Uterus (tissue), 4 donors: ENCODE measurements around the gene FOCAD. TPM values are rescaled to one million over a fixed set of nuclear protein-coding genes. Genes with fewer than 3 reads are reported as not detected.
"Not testable (repeated sequence)": the region's sequence is repeated elsewhere in the genome, so short reads cannot be mapped to it uniquely, and the experiment has no call there.

Experiments
- DNase-seq, 2 donors: peaks; one replicate each; pipeline ENCODE4 v3.0.0-alpha.2; 2019 to 2020
- H3K27ac ChIP-seq, 2 donors: fragments of 200-600 bp; sonication (generic); 1 replicate in 1 of 2; 2 replicates in 1 of 2; pipeline ENCODE4 v1.5.1; 2016 to 2018
- H3K27me3 ChIP-seq, 2 donors: fragments of 200-600 bp; sonication (generic); one replicate each; pipeline ENCODE4 v1.5.1; 2018 to 2019; ENCODE audit warnings: control low read depth in 1 of 2
- H3K36me3 ChIP-seq, 2 donors: fragments of 200-600 bp; sonication (generic); one replicate each; pipeline ENCODE4 v1.5.1; 2019; ENCODE audit warnings: control low read depth in 1 of 2
- H3K4me1 ChIP-seq, 2 donors: fragments of 200-600 bp; sonication (generic); one replicate each; pipeline ENCODE4 v1.5.1; 2018 to 2019; ENCODE audit warnings: control low read depth in 1 of 2
- H3K4me3 ChIP-seq, 2 donors: fragments of 200-600 bp; sonication (generic); 1 replicate in 1 of 2; 2 replicates in 1 of 2; pipeline ENCODE4 v1.5.1; 2018 to 2019; ENCODE audit warnings: mild to moderate bottlenecking in 1 of 2
- H3K9me3 ChIP-seq, 2 donors: fragments of 200-600 bp; sonication (generic); one replicate each; pipeline ENCODE4 v1.5.1; 2019; ENCODE audit warnings: control low read depth in 1 of 2
- POLR2A ChIP-seq, 2 donors: fragments of 450-650 bp; IDR thresholded peaks; one replicate each; pipeline ENCODE4 v1.6.1; 2016; ENCODE audit warnings: antibody characterized with exemption in 2 of 2, mild to moderate bottlenecking in 1 of 2, moderate library complexity in 1 of 2
- intact Hi-C: fragments of 100-400 bp; cut with DNase I; formaldehyde crosslinking; loops from one replicate; pipeline ENCODE4 v1.15.1; 2023; ENCODE audit warnings: low total_unique reads
- total RNA-seq, 4 donors: library from RNA; depleted of rRNA in 3 of 4; stranded (reverse); fragments of >200 nt in 3 of 4; gene quantifications; one replicate each; pipeline versions ENCODE4 v1.1.0 to v1.2.4, GENCODE V29; 2014 to 2023
- TF ChIP-seq, protein P1 (sequence below), 4 experiments: fragments of 200-600 bp in 2 of 4; fragments of 450-650 bp in 2 of 4; sonication (generic) in 2 of 4; IDR thresholded peaks; one replicate each; pipeline ENCODE4 v1.5.1; 2016 to 2019; ENCODE audit warnings: antibody characterized with exemption in 4 of 4, mild to moderate bottlenecking in 2 of 4, moderate library complexity in 1 of 4
- donor health status: DM: yes; HTN: yes; CAD: no.

The FOCAD gene
- total RNA-seq, 4 donors from 2014 or later = 24.1 to 86.5 (median 34.3) TPM

DNA sequence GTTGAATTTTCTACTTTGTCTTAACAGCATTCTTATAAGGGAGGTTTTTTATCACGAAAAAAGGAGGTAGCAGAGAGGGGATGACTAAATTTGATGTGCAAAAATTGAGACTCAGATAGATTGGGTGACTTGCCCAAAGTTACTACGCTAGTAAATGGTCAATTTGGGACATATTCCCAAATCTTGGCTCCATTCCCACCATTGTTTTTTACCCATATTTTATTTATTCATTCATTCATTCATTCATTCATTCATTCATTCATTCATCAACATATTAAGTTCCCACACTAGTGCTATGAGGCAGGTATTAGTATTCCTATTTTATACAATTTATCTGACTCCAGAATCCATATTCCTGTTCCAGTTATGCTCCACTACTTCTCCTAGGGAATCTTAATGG, 261.8 kb downstream of the FOCAD start:
- intact Hi-C loops = no loop called here
- no peak for DNase-seq
- no peaks in the 10 kb centered on the region for H3K4me1 ChIP-seq
- no peak overlapping the region for H3K4me3 ChIP-seq
- H3K27ac ChIP-seq = no peak overlapping the region
- no peak for TF ChIP-seq POLR2A (IDR thresholded peaks at IDR 0.05)
- TF ChIP-seq, protein P1, sequence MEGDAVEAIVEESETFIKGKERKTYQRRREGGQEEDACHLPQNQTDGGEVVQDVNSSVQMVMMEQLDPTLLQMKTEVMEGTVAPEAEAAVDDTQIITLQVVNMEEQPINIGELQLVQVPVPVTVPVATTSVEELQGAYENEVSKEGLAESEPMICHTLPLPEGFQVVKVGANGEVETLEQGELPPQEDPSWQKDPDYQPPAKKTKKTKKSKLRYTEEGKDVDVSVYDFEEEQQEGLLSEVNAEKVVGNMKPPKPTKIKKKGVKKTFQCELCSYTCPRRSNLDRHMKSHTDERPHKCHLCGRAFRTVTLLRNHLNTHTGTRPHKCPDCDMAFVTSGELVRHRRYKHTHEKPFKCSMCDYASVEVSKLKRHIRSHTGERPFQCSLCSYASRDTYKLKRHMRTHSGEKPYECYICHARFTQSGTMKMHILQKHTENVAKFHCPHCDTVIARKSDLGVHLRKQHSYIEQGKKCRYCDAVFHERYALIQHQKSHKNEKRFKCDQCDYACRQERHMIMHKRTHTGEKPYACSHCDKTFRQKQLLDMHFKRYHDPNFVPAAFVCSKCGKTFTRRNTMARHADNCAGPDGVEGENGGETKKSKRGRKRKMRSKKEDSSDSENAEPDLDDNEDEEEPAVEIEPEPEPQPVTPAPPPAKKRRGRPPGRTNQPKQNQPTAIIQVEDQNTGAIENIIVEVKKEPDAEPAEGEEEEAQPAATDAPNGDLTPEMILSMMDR (IDR thresholded peaks at IDR 0.05) = no peak
- H3K27me3 ChIP-seq = no peaks in the 10 kb centered on the region
- no peaks in the 10 kb centered on the region for H3K9me3 ChIP-seq
- no peaks in the 10 kb centered on the region for H3K36me3 ChIP-seq

DNA sequence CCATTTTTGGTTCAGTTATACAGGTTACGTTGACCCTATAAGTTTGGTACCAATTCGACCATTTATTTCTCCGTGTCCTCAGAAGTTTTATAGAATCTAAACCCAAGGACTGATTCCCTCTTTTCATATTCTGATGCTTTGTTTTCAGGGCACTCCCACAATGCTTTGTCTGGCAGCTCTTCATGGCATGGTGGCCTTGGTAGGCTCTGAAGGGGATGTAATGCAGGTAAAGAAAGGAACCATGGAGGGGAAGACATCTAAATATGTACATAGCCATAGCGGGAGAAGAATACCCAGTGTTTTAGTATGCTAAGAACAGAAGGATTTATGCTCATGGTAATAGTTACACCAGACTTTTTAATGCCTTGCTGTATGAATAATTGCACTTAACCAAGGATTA, 264.6 kb downstream of the FOCAD start:
- Histone ChIP-seq H3K27me3 (no peaks in the 10 kb centered on the region), H3K36me3 (no peaks in the 10 kb centered on the region), H3K27ac (no peak overlapping the region), H3K9me3 (no peaks in the 10 kb centered on the region), H3K4me1 (no peaks in the 10 kb centered on the region), H3K4me3 (no peak overlapping the region)
- intact Hi-C loops = no loop called here
- TF ChIP-seq POLR2A (IDR thresholded peaks at IDR 0.05) = no peak
- TF ChIP-seq, protein P1 (IDR thresholded peaks at IDR 0.05) = no peak
- DNase-seq = no peak

DNA sequence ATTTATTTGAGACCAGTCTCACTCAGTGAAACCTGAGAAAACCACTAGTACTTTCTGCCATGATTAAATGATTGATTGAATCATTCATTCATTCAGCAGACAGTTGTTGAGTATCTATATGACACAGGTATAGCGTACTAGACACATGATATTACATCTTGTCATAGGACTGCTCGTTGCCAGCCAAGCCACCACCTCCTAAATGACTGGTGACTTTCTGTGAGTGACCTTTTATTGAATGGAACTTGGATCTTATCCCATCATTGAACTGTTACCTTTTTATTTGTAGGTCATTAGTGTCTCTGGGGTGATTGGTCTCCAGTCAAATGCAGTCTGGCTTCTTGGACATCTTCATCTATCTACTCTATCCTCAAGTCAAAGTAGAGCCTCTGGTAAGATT, 266.6 kb downstream of the FOCAD start:
- DNase-seq = no peak
- H3K27me3 ChIP-seq = no peaks in the 10 kb centered on the region
- H3K27ac ChIP-seq = no peak overlapping the region
- TF ChIP-seq, protein P1 (IDR thresholded peaks at IDR 0.05) = no peak
- TF ChIP-seq POLR2A (IDR thresholded peaks at IDR 0.05) = no peak
- H3K36me3 ChIP-seq = no peaks in the 10 kb centered on the region
- H3K4me3 ChIP-seq = no peak overlapping the region
- H3K9me3 ChIP-seq = no peaks in the 10 kb centered on the region
- no peaks in the 10 kb centered on the region for H3K4me1 ChIP-seq
- intact Hi-C loops = no loop called here

DNA sequence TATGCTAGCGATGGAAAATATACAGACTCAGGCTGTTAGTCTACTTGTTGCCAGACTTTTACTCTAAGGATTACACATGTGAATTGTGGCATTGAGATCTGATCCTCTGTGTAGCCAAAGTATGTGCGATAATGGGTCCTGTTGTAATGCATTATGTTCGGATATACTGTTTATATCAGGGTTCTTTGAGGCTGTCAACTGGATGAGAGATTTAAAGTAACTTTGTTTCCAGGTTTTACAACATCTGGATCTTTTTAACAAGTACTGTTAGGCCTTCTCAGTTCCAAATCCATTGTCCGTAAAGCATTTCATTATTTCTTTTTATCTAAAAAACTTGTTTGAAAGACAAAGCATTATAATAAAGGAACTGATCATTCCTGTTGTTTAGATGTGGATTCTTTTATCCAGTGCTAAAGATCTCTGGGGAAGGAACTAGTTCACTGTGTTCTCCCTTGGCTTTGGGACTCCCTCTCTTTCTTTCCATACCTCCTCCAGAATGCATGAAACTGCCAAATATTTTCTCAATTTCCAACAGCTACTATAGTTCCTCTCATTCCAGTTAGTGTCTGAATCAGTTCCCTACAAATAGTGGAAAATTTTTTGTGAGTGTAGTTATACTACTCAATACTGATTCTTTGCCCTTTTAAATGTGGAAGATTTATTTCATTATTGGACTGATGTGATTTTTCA, 278.6 kb downstream of the FOCAD start:
- no peak overlapping the region for H3K4me3 ChIP-seq
- H3K27me3 ChIP-seq = no peaks in the 10 kb centered on the region
- intact Hi-C loops = no loop called here
- no peak for DNase-seq
- H3K36me3 ChIP-seq = no peaks in the 10 kb centered on the region
- no peak overlapping the region for H3K27ac ChIP-seq
- no peak for TF ChIP-seq POLR2A (IDR thresholded peaks at IDR 0.05)
- TF ChIP-seq, protein P1 (IDR thresholded peaks at IDR 0.05) = no peak
- peaks cover 0 to 3% of the 10 kb centered on the region in 2 donors for H3K9me3 ChIP-seq
- H3K4me1 ChIP-seq = no peaks in the 10 kb centered on the region

DNA sequence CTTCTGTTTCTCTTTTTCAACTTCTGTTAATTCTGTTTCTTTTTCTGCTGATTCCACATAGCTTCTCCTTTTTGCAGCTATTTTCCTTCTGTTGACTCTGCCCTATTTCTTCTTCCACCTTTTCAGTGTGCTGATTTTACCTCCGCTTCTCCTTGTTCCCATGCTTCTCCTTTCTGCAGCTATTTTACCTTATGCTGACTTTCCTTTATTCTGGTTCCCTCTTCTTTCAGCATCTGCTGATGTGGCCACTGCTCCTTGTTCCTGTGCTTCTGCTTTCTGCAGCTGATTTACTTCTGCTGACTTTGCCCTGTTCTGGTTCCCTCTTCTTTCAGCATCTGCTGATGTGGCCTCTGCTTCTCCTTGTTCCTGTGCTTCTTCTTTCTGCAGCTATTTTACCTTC, 288.6 kb downstream of the FOCAD start:
- TF ChIP-seq, protein P1 (IDR thresholded peaks at IDR 0.05) = no peak
- TF ChIP-seq POLR2A (IDR thresholded peaks at IDR 0.05) = no peak
- no peaks in the 10 kb centered on the region for H3K4me1 ChIP-seq
- intact Hi-C loops = no loop called here
- H3K36me3 ChIP-seq = no peaks in the 10 kb centered on the region
- no peak overlapping the region for H3K27ac ChIP-seq
- H3K27me3 ChIP-seq = no peaks in the 10 kb centered on the region
- no peak overlapping the region for H3K4me3 ChIP-seq
- H3K9me3 ChIP-seq = no peaks in the 10 kb centered on the region
- DNase-seq = no peak

DNA sequence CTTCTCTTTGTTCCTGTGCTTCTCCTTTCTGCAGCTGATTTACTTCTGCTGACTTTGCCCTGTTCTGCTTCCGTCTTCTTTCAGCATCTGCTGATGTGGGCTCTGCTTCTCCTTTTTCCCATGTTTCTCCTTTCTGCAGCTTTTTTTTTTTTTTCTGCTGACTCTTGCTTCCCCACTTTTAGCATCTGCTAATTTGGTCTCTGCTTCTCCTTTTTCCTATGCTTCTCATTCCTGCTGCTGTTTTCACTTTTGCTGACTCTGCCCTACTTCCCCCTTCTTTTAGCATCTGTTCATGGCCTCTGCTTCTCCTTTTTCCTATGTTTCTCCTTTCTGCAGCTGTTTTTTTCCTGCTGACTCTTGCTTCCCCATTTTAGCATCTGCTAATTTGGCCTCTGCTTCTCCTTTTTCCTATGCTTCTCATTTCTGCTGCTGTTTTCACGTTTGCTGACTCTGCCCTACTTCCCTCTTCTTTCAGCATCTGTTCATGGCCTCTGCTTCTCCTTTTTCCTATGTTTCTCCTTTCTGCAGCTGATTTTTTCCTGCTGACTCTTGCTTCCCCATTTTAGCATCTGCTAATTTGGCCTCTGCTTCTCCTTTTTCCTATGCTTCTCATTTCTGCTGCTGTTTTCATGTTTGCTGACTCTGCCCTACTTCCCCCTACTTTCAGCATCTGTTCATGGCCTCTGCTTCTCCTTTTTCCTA, 289.3 kb downstream of the FOCAD start:
- H3K27me3 ChIP-seq, H3K36me3 ChIP-seq, H3K4me1 ChIP-seq, H3K9me3 ChIP-seq, H3K27ac ChIP-seq, intact Hi-C loops, DNase-seq, H3K4me3 ChIP-seq: not testable (repeated sequence)

DNA sequence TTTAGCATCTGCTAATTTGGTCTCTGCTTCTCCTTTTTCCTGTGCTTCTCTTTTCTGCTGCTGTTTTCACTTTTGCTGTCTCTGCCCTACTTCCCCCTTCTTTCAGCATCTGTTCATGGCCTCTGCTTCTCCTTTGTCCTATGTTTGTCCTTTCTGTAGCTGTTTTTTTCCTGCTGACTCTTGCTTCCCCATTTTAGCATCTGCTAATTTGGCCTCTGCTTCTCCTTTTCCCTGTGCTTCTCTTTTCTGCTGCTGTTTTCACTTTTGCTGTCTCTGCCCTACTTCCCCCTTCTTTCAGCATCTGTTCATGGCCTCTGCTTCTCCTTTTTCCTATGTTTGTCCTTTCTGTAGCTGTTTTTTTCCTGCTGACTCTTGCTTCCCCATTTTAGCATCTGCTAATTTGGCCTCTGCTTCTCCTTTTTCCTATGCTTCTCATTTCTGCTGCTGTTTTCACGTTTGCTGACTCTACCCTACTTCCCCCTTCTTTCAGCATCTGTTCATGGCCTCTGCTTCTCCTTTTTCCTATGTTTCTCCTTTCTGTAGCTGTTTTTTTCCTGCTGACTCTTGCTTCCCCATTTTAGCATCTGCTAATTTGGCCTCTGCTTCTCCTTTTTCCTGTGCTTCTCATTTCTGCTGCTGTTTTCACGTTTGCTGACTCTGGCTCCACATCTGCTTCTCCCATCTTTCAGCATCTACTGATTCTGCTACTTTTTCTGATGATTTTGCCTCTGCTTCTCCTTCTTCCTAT, 290.3 kb downstream of the FOCAD start:
- H3K27ac ChIP-seq, intact Hi-C loops, H3K36me3 ChIP-seq, H3K27me3 ChIP-seq, H3K4me3 ChIP-seq, H3K9me3 ChIP-seq, DNase-seq, H3K4me1 ChIP-seq: not testable (repeated sequence)
